Breast epithelium (tissue), 4 donors: Measurements from ENCODE around the gene ST6GALNAC6. TPM values are rescaled to one million over a fixed set of nuclear protein-coding genes. Genes with fewer than 3 reads are reported as not detected.
"Not testable (repeated sequence)": the region's sequence is repeated elsewhere in the genome, so short reads cannot be mapped to it uniquely, and the experiment has no call there.

Experiments used
- DNase-seq, 2 donors: peaks; one replicate each; pipeline ENCODE4 v3.0.0-alpha.2; 2019; ENCODE audit warnings: low spot score in 2 of 2
- H3K27ac ChIP-seq, 2 donors: fragments of 200-600 bp; sonication (generic) in 1 of 2; one replicate each; pipeline ENCODE4 v1.5.1; 2016 to 2019; ENCODE audit warnings: mild to moderate bottlenecking in 1 of 2
- H3K27me3 ChIP-seq, 2 donors: fragments of 200-600 bp; sonication (generic) in 1 of 2; one replicate each; pipeline versions ENCODE4 v1.5.1 to v1.6.0; 2017 to 2019; ENCODE audit warnings: control low read depth in 1 of 2, mild to moderate bottlenecking in 1 of 2
- H3K36me3 ChIP-seq: fragments of 200-600 bp; one replicate; pipeline ENCODE4 v1.5.1; 2019
- H3K4me1 ChIP-seq, 2 donors: fragments of 200-600 bp; sonication (generic); one replicate each; pipeline ENCODE4 v1.5.1; 2016 to 2019; ENCODE audit warnings: control low read depth in 1 of 2
- H3K4me3 ChIP-seq, 3 donors: fragments of 200-600 bp; sonication (generic); 1 replicate in 2 of 3; 2 replicates in 1 of 3; pipeline ENCODE4 v1.5.1; 2016 to 2019; ENCODE audit warnings: mild to moderate bottlenecking in 3 of 3, moderate library complexity in 2 of 3
- H3K9me3 ChIP-seq, 2 donors: fragments of 200-600 bp; sonication (generic) in 1 of 2; one replicate each; pipeline ENCODE4 v1.5.1; 2016 to 2019; ENCODE audit warnings: control low read depth in 1 of 2
- POLR2A ChIP-seq: fragments of 450-650 bp; IDR thresholded peaks from one replicate; pipeline ENCODE4 v1.6.1; 2016; ENCODE audit warnings: antibody characterized with exemption, mild to moderate bottlenecking, moderate library complexity
- POLR2AphosphoS5 ChIP-seq, 3 donors: sonication (generic); formaldehyde crosslinking; IDR thresholded peaks; one replicate each; pipeline ENCODE4 v1.6.1; 2017; ENCODE audit warnings: antibody characterized with exemption in 3 of 3
- intact Hi-C: fragments of 100-400 bp; cut with DNase I; formaldehyde crosslinking; loops from one replicate; pipeline ENCODE4 v1.15.1; 2023; ENCODE audit warnings: low total_unique reads
- total RNA-seq, 3 donors: library from RNA; depleted of rRNA; stranded (reverse); fragments of >200 nt; gene quantifications; one replicate each; pipeline ENCODE4 v1.1.0, GENCODE V29; 2016
- TF ChIP-seq, protein P1 (sequence below), 3 donors: fragments of 450-650 bp; IDR thresholded peaks; one replicate each; pipeline ENCODE4 v1.5.1; 2016 to 2017; ENCODE audit warnings: antibody characterized with exemption in 3 of 3, mild to moderate bottlenecking in 3 of 3, moderate library complexity in 3 of 3

ST6GALNAC6 gene
- total RNA-seq, 3 donors from 2014 or later: 61.5 to 175 (median 103) TPM

DNA sequence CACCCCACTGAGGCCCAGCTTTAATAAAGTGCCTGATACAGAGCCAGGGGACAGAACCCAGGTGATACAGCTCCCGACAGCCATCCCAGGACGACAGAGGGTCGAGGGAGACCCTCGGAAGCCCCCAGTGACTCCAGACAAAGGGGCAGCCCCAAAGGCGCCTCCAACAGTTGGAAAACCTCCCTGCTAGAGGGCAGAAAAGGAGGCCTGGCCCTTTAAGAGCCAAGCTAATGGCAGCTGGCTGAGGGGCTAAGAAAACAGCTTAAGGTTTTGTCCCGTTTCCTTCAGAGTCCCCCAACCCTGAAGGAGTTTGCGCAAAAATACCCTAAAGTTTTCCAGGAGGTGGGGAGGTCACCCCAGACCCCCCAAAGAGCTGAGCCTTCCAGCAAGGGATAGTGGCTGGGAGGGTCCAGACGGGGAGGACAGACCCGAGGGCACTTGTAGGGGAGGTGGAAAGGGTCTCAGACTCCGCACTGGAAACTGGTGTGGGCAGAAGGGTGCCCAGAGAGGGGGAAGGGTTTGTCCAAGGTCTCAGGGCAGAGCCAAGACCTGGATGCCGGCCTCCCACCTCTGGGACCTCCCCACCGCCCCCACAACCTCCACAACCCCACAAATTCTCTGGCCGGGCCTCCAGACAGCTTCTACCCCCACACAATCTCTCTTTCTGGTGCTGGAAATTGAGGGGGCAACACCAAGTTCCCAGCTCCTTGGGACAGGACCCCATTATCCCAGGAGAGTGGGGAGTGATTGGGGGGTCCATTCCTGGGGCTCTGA lies 13.7 kb downstream of the ST6GALNAC6 start:
- H3K27me3 ChIP-seq: no peaks in the 10 kb centered on the region
- intact Hi-C loops: no loop called here
- no peak overlapping the region for H3K4me3 ChIP-seq
- peaks cover 9% of the 10 kb centered on the region for H3K36me3 ChIP-seq
- H3K9me3 ChIP-seq: no peaks in the 10 kb centered on the region
- no peak for DNase-seq
- H3K27ac ChIP-seq: peak overlapping the region; percentile 17 to 71
- H3K4me1 ChIP-seq: peaks cover 0 to 3% of the 10 kb centered on the region in 2 donors
- no peak for TF ChIP-seq POLR2A
- TF ChIP-seq, protein P1, sequence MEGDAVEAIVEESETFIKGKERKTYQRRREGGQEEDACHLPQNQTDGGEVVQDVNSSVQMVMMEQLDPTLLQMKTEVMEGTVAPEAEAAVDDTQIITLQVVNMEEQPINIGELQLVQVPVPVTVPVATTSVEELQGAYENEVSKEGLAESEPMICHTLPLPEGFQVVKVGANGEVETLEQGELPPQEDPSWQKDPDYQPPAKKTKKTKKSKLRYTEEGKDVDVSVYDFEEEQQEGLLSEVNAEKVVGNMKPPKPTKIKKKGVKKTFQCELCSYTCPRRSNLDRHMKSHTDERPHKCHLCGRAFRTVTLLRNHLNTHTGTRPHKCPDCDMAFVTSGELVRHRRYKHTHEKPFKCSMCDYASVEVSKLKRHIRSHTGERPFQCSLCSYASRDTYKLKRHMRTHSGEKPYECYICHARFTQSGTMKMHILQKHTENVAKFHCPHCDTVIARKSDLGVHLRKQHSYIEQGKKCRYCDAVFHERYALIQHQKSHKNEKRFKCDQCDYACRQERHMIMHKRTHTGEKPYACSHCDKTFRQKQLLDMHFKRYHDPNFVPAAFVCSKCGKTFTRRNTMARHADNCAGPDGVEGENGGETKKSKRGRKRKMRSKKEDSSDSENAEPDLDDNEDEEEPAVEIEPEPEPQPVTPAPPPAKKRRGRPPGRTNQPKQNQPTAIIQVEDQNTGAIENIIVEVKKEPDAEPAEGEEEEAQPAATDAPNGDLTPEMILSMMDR (IDR thresholded peaks at IDR 0.05): no peak
- TF ChIP-seq POLR2AphosphoS5 (IDR thresholded peaks at IDR 0.05): no peak

DNA sequence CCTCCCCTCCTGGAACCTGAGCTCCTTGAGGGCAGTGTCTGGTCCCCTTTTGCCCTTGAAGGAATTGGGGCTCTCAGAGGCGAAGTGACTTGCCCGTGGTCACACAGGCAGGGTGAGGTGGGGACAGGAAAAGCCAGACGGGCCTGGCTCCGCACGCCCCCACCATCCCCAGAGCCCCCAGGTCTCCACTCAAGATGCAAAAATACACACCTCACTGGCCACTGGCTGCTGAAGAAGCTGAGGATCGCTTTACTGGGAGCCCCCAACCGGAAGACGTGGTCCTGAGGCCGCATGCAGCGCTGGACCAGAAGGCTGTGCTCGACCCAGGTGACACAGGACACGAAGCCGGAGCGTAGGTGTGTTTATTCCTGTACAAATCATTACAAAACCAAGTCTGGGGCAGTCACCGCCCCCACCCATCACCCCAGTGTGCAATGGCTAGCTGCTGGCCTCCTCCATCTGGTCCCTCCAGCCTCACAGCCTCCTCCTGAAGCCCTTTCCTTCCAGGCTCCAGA lies 14.4 kb downstream of the ST6GALNAC6 start:
- Histone ChIP-seq H3K4me3 (no peak overlapping the region), H3K27me3 (no peaks in the 10 kb centered on the region), H3K27ac (peak overlapping the region; percentile 15 to 71), H3K36me3 (peaks cover 6% of the 10 kb centered on the region), H3K4me1 (peaks cover 0 to 3% of the 10 kb centered on the region in 2 donors), H3K9me3 (no peaks in the 10 kb centered on the region)
- no peak for DNase-seq
- TF ChIP-seq POLR2A: no peak
- TF ChIP-seq, protein P1 (IDR thresholded peaks at IDR 0.05): no peak
- no peak for TF ChIP-seq POLR2AphosphoS5 (IDR thresholded peaks at IDR 0.05)
- intact Hi-C loops: no loop called here

DNA sequence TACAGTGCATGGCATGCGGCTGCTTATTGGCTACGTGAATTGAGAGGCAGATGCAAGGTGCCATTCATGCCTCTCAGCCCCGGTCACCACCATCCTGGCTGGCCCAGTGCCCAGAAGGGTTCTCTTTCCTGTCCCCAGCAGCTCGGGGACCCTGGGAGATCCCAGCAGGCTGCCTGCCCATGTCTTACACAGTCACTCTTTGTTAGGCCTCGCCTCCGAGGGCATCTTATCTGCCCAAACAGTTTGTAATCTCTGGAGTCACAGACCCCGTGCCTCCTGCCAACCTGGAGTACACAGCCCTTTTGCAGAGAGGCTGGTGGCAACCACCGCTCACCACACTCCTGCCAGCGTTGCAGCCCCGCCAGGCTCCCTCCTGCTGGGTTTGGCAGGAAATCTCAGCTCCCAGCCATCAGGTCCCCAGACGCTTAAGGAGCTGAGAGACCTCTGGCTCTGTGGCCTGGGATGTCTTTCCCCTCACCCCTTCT lies 14.9 kb downstream of the ST6GALNAC6 start:
- peak overlapping the region; percentile 15 to 71 for H3K27ac ChIP-seq
- intact Hi-C loops: no loop called here
- no peaks in the 10 kb centered on the region for H3K27me3 ChIP-seq
- no peak for TF ChIP-seq POLR2AphosphoS5 (IDR thresholded peaks at IDR 0.05)
- TF ChIP-seq, protein P1 (IDR thresholded peaks at IDR 0.05): no peak
- TF ChIP-seq POLR2A: no peak
- H3K36me3 ChIP-seq: peaks cover 6% of the 10 kb centered on the region
- H3K9me3 ChIP-seq: no peaks in the 10 kb centered on the region
- DNase-seq: no peak
- H3K4me3 ChIP-seq: no peak overlapping the region
- H3K4me1 ChIP-seq: peaks cover 0 to 3% of the 10 kb centered on the region in 2 donors

DNA sequence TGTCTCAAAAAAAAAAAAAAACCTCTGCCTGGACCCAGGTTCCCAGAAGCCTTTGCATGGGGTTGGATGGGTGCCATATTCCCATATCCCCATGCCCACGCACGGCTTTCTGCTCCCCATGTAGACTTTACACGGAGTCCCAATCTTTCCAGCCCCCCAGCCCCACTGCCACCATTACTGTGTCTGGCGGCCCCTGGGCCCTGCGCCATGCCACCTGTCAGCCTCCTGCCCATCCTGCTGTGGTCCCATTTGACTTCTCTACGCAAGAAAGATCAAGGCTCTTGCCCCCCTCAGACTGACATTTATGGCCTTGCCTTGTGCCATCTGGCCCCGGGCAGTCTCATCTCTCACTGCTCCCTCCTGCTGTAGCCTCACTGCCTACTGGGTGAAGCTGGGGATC lies 15.4 kb downstream of the ST6GALNAC6 start:
- Histone ChIP-seq H3K27ac (peak overlapping the region; percentile 15 to 71), H3K4me3 (no peak overlapping the region), H3K9me3 (no peaks in the 10 kb centered on the region), H3K36me3 (peaks cover 6% of the 10 kb centered on the region), H3K27me3 (no peaks in the 10 kb centered on the region), H3K4me1 (peaks cover 0 to 3% of the 10 kb centered on the region in 2 donors)
- intact Hi-C loops: no loop called here
- TF ChIP-seq POLR2AphosphoS5 (IDR thresholded peaks at IDR 0.05): no peak
- TF ChIP-seq, protein P1 (IDR thresholded peaks at IDR 0.05): no peak
- DNase-seq: no peak

DNA sequence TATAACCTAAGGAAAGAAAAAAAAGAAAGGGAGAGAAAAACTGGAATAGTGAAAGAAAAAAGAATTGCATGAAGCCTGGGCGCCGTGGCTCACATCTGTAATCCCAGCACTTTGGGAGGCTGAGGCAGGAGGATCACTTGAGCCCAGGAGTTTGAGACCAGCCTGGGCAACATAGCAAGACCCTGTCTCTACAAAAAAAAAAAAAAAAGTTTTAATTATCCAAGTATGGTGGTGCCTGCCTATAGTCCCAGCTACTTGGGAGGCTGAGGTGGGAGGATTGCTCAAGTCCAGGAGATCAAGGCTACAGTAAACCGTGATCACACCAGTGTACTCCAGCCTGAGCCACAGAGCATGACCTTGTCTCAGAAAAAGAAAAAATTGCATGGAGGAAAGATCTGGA lies 17.7 kb downstream of the ST6GALNAC6 start:
- DNase-seq, H3K4me1 ChIP-seq, H3K27ac ChIP-seq, H3K9me3 ChIP-seq, H3K27me3 ChIP-seq, H3K4me3 ChIP-seq, H3K36me3 ChIP-seq: not testable (repeated sequence)
- intact Hi-C loops: loop anchor here (2.0 kb wide), 1 partner anchor 61 kb away; no protein-coding TSS in a partner anchor
